GM19468 (cell line): ENCODE measurements around the gene TNNI3.

ENCODE experiments used
- ATAC-seq: cut with Tn5 transposase; IDR thresholded peaks from one replicate; pipeline ENCODE4 v1.9.1; 2021; ENCODE audit warnings: mild to moderate bottlenecking, moderate library complexity, moderate number of reproducible peaks; ENCODE audit not compliant: unreplicated experiment; ENCODE audit errors: extremely low read depth

The TNNI3 gene

DNA sequence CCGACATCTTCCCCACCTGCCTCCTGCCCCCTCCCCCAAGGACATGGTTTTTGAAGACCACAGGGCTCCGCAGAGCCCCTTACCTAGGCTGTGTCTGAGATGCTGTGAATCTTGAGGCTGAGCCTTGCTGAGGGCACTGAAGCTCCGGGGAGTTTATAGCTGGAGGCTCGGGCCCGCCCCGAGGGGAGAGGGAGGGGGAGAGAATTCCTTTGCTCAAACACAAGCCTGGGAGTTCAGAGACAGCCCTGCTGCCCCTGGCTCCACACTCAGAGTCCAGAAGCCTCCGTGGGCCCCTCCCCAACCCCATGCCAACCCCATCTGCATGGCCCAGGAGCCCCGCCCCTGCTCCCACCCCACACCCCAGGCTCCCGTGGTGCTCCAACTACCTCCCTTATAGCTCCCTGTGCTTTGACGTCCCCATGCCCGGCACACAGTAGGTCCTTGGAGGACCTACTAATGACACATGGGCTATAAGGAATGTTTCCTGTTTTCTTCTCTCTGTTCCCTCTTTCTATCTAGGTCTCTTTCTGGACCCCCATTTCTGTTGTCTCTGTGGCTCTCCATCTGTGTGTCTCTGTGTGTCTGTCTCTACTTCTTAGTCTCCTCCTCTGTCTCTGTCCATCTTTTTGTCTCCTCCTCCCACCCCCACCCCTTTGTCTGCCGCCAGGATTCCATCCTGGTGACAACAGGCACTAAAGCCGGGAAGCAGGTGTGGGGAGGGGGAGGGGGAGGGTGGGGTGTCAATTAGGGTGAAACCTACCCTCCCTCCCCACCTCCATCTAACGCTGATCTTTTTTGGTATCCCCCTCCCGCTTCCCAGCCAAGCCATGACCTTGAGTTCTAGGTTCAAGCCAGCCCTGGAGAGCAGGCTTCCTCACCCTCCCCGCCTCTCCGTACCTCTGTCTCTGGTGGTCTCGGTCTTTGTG is 8.2 kb downstream of the TNNI3 start, which contains the start of gene TNNT1:
TSS of gene TNNT1 (minus strand) at position 129 of the 926 bp plus-strand sequence. CDS start 2,049 bp downstream, outside the sequence.
- no peak for ATAC-seq

DNA sequence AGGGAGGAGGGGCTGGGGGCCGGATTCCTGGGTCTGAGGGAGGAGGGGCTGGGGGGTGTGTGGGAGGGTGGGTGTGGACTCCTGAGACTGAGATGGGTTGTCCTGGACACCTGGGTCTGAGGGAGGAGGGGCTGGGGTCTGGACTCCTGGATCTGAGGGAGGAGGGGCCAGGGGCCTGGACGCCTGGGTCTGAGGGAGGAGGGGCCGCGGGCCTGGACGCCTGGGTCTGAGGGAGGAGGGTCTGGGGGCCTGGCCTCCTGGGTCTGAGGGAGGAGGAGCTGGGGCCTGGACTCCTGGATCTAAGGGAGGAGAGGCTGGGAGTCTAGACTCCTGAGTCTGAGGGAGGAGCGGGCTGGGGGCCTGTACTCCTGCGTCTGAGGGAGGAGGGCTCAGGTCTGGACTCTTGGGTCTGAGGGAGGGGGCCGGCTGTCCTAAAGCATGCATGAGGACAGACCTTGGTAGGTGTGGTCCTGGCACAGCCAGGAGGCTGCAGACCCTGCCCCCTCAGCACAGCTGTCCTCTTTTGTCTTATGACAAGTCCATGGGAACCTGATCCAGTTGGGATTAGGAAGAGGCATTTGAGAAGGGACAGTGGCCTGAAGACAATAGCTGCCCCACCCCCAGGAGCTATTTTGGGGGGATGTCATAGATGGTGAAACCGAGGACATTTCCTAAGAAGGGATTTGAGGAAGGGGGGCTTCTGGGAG is 9.8 kb downstream of the TNNI3 start:
- ATAC-seq = no peak

DNA sequence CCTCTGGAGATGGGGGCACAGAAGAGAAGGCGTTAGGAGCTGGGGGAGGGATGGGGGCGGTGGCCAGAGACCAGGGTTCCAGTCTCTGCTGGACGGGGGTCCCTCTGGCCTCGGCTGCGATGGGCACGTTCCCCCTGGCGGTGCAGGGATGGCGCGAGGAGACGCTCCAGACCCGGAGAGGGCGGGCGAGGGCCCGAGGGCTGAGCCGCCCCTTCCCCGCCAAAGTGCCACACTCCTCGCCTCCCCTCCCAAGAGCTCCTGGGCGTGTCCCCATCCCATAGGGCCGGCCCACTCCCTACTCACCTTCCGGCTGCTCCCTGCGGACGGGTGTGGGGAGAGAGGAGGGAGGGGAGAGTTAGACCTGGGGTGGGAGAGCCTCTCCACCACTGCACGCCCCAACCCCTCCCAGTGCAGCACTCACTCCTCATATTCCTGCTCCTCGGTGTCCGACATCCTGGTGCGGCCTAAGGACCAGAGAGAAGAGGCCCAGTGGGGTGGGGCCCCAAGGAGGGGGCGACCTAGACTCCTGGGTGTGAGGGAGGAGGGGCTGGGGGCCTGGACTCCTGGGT is 10.7 kb downstream of the TNNI3 start:
- ATAC-seq = no peak

DNA sequence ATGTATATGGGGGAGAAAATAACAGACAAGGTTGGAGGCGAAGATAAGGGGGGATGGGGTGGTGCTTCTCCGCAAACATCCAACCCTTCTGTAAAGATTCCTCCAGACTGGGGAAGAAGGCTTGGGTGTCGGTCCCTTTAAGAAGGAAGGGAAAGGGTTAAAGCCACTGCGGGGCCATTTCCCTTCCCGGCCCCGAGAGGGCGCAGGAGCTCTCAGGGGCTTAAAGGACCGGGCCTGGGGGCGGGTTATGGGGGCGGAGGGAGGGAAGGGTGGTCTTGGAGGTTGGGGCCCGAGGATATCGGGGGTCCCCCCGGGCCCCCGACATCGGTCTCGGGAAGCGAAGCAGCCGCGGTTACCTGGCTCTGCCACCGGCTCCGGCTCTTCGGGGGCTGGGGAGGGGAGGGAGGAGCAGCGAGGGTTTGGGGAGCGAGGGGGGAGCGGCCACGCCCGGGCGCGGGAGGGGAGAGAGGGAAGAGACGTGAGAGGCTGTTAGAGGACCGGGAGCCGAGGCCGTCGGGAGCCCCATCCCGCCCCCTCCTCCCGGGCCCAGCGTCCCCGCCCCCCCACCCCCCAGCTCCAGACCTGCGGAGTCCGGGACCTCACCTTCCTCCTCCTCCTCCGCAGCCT is 11.3 kb downstream of the TNNI3 start:
- ATAC-seq = no peak

DNA sequence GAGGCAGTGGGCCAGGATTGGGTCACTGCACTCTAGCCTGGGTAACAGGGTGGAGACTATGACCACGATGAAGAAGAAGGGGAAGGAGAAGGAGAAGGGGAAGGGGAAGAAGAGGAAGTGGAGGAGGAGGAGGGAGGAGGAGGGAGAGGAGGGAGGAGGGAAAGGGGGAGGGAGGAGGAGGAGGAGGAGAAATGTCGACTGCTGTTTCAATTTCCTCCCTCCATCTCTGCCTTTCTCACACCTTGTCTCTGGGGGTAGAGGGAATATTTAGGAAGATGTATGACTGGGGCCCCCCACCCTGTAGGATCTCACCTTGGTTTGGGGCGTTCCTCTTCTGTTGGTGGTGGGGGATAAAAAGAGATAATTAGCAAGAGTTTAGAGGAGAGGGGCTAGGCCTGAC is 12.3 kb downstream of the TNNI3 start:
- ATAC-seq = no peak

DNA sequence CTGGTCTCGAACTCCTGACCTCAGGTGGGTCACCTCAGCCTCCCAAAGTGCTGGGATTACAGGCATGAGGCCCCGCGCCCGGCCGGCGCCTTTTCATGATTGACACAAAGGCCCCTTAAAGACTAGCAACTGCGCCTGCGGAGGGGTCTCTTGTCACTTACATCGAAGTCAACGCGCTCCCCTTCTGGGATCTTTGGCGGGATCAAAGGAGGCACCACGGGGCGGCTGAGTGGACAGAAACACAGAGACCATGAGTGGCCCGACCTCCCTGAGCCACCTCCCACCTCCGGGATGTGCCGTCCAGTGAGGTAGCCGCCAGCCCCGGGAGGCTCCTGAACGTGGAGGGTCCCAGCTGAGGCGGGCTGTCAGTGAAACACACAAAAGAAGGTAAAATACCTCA is 15.8 kb downstream of the TNNI3 start:
- no peak for ATAC-seq

DNA sequence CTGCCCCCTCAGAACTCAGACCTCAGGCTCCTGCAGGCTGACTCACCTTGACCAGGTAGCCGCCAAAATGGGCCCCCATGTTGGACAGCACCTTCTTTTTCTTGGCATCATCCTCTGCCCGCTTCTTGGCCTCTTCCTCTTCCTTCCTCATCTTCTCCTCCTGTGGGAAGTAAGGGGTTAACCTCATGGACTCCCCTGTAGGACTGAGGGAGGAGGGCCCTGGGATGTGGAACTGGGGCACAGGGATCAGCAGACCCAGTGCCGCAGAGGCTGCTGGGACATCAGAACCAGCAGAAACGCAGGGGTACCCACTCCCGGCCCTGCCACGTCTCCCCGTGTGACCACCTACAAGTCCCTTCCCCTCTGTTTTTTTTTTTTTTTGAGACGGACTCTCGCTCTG is 19.6 kb downstream of the TNNI3 start:
- ATAC-seq = no peak

DNA sequence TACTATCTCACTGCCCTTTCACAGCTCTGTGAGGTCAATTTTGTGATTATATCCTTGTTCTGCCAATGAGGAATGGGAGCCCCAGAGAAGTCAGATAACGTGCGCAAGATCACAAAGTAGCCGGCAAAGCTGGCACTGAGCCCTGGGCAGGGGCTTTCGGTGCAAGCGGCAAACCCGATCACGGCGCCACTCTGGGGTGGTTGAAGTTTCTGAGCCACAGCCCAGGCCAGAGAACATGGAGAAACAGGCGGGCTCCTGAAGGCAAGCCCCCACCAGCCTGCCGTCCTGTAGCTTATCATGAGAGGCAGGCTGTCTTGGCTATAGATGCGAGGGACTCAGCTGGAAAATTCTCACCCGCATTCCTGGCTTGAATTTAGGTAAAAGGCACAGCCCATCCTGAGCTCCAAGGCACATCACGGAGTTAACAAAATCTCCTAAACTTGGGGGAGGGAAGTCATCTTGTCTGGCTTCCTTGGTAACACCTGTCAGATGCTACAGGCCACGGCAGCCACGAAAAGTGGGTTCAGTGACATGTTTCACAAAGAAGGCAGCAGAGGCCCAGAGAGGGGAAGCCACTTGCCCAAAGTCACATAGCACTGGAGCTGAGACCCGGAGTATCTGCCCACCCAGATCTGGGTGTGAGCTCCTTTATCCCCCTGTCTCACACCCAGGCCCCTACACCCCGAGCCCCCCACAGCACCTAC is 21.0 kb downstream of the TNNI3 start:
- no peak for ATAC-seq

DNA sequence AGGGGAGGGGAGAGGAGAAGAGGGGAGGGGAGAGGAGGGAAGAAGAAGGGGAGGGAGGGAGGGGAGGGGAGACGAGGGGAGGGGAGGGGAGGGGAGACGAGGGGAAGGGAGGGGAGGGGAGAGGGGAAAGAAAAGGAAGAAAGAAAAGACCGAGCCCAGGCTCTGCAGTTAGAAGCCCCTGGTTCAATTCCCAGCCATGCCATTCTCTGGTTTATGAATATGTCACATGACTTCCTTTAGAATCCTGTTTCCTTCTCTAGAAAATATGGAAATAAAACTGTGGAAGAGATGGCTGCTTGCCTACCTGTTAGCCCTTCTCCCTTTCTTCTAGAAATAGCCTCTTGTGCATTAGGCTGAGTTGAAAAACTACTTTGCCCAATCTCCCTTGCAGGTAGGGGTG is 22.8 kb downstream of the TNNI3 start:
- ATAC-seq = no peak

DNA sequence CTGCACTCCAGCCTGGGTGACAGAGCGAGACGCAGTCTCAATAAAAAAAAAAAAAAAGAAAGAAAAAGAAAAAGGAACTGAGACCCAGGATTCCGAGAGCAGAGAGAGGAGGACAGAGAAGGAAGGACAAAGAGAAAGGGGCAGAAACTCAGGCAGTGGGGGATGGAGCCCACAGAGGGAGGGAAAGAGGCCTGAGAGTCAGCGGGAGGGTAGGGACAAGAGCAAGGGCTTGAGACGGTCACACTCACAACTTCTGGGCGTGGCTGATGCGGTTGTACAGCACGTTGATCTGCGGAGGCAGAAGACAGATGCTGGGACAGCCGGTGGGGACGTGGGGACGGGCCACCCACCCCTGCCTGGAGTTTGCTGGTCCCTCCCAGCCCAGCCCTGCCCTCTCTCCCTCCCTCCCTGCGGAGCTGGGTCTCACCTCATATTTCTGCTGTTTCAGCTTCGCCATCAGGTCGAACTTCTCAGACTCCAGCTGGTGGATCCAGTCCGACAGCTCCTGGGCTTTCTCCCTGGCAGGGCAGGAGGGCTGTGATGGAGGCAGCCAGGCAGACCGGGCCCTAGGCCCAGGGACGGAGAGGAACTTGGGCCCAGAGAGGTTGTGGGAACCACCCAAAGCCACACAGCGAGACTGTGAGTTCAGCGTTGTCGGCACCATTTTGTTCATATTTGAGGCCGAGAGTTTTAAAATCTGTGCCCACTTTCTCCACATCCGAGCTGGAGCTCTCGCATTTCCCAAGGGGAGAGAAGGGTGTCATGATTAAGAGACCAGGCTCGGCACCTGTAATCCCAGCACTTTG is 23.7 kb downstream of the TNNI3 start:
- ATAC-seq = no peak

DNA sequence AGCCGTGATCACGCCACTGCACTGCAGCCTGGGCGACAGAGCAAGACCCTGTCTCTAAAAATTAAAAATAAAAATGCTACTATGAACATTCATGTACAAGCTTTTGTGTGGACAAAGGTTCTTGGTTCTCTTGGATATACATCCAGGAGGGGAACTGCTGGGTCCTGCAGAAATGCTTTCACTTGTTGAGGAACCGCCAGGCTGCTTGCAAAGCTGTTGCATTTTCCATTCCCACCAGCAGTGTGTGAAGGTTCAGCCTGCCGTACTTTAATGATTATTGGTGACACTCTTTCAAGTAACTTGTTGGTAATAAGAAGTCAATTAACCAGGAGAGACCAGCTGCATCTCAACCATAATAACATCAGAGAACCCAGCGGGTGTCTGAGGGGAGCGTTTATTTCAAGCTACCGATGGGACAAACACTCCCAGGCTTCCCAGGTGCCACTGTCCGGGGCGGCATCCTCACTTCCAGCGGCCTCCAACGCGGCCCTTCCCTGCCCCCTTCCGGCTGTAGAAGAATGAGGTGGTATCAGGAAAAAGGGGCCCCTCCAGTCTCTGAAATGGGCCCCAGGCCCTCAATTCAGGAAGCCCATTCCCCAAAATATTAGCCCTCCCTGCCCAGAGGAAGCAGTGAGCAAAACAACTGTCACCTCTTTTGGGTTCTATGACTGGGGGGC is 24.9 kb downstream of the TNNI3 start:
- no peak for ATAC-seq

DNA sequence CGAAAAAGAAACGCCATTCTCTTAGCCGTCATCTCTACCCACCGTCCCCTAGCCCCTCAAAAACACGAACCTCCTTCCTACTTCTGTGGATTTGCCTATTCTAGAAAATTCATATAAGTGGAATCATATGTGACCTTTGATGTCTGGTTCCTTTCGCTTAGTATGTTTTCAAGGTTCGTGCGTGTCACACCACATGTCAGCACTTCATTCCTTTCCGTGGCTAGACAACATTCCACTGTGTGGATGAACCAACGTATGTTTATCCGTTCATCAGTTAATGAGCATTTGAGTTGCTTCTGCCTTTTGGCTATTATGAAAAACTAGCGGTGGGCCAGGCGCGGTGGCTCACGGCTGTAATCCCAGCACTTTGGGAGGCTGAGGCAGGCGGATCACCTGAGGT is 26.1 kb downstream of the TNNI3 start:
- no peak for ATAC-seq

DNA sequence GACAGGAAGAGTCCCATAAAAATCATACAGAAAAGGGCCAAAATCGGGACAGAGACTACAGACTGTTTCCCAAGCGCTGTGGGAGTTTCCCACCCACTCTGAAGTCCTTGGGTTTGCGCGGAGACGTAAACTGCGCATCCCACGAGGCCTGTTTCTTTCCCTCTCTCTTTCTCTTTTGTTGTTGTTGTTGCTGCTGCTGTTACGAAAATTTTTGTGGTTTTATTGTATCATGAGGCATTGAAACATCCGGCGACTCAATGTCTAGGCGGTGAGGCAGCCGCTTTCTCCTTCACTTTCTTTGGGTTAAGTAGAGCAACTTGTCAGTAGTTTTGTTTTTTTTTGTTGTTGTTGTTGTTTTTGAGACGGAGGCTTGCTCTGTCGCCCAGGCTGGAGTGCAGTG is 38.5 kb downstream of the TNNI3 start:
- ATAC-seq = no peak

DNA sequence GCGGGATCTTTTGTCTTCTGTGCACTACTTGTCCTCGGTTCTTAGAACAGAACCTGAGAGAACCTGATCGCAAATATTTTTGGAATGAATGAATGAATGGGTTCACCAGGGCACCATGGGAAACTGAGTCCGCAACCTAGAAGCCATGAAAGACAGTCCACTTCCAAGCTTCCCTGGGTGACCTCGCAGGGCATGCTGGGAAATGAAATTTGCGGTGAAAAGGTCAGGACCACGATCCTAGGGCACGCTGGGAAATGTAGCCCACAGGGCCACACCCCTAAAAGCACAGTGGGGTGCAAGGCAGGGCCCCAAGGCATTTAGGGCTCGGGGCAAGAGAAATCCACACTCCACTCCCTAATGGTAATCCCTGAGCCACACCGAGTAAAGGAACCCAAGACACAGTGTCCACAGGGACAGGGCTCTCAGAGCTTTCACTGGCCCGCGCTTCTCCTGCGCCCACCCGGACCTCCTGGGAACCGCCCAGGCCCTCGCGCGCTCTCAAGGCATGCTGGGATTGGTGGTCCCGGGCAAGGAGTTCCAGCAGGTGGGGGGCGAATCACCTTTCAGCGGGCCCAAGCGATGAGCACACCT is 39.0 kb downstream of the TNNI3 start:
- no peak for ATAC-seq

DNA sequence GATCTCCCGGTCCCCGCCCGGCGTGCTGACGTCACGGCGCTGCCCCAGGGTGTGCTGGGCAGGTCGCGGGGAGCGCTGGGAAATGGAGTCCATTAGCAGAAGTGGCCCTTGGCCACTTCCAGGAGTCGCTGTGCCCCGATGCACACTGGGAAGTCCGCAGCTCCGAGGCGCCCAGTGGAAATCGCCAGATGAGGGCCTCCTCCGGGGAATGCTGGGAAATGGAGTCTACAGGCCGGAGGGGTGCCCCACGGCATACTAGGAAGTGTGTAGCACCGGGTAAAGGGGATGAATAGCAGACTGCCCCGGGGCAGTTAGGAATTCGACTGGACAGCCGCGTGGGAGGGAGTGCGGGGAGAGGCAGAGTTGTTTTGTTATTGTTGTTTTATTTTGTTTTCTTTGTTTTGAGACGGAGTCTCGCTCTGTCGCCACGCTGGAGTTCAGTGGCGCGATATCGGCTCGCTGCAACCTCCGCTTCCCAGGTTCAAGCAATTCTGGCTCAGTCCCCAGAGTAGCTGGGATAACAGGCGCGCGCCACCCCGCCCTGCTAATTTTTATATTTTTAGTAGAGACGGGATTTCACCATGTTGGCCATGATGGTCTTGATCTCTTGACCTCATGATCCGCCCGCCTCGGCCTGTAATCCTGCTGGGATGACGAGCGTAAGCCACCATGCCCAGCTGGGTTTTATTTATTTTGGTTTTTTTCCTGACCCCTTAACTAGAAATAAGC is 39.7 kb downstream of the TNNI3 start:
- ATAC-seq = peak; percentile 54

DNA sequence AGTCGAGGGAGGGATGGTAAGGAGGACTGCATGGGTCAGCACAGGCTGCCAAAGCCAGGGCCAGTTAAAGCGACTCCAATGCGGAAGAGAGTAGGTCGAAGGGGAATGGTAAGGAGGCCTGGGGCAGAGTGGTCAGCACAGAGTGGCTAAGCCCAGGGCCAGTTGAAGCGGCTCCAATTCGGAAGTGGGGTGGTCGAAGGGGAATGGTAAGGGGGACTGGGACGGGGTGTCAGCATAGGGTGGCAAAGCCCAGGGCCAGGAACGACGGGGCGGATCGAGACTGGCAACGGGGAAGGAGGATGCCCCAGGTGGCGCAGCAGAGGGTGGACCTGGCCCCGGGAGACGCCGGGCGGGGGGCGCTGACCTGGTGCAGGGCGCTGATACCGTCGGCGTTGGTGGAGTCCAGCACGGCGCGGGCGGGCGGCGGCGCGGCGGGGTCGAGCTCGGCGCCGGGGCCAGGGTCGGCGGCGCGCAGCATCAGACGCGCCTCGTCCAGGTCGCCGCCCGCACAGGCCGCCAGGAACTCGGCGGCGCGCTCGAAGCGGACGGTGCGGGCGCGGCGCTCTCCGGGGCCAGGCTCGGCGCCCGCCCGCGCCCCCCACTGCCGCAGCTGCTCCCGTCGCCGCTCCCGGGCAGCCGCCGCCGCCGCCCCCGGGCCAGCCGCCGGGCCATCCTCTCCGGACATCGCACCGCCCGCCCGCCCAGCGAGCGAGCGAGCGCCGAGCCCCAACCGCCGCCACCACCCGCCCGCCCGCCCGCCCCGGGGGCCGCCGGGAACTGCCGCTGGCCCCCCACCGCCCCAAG is 40.5 kb downstream of the TNNI3 start, which contains the start of gene PPP1R12C:
TSS of gene PPP1R12C (minus strand) at position 779 of the 804 bp plus-strand sequence. CDS start at position 685, 94 bp downstream.
- no peak for ATAC-seq
